Astrocyte of the spinal cord (primary cell): ENCODE measurements around the gene ST3GAL2.

Source experiments
- DNase-seq: peaks from one replicate; pipeline ENCODE4 v3.0.0; 2011; ENCODE audit warnings: low read depth, low spot score
- H3K4me3 ChIP-seq: 2 replicates; pipeline ENCODE4 v1.5.1; 2011; ENCODE audit warnings: low read depth, mild to moderate bottlenecking, low read length, moderate library complexity
- in situ Hi-C: cut with HindIII; loops from 2 replicates; pipeline ENCODE4 v1.10.0; 2017; ENCODE audit warnings: low sequenced_read_pairs
- TF ChIP-seq, protein P1 (sequence below): IDR thresholded peaks from 2 replicates; pipeline ENCODE4 v1.5.1; 2012; ENCODE audit warnings: low read depth, mild to moderate bottlenecking, low read length, inconsistent platforms

Gene ST3GAL2

DNA sequence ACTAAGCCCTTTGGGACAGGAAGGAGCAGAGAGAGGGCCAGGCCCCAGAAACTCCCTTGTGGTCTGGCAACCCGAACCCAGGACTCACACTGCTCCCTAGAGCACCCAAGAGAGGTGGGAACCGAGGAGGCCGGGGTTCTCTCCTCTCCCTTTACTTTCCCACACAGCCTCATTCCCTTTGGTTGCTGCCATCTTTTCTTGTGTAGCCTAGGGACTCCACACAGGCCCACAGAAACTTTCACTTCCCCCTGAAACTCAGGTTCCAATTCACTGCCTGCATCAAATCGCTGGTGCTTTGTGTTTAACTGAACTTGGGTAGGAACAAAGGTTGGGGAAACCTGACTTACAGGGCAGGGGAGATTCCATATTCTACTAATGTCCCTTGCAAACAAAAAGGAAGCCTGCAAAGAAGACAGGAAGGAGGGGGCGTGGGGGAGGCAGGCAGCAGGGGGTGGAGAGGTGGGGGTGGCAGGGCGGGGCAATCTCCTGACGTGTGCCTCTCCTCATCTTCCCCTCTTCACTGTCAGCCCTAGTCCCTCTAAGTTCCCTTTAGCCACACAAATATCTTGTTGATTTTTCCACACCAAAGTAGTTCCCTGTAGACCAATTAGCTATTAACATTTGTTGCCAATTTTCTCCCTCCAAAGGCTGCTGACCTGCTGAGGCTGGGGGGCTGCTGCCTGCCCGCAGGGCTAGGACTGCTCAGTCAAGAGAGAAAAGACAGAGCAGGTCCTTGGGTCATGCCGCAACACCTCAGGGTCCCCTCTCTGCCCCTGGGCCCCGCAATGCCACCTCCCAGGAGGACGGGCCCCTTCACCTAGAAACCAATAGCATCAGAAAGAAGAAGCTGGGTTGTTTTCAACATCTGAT, 8.0 kb downstream of the ST3GAL2 start:
- DNase-seq, result no peak
- TF ChIP-seq, protein P1, sequence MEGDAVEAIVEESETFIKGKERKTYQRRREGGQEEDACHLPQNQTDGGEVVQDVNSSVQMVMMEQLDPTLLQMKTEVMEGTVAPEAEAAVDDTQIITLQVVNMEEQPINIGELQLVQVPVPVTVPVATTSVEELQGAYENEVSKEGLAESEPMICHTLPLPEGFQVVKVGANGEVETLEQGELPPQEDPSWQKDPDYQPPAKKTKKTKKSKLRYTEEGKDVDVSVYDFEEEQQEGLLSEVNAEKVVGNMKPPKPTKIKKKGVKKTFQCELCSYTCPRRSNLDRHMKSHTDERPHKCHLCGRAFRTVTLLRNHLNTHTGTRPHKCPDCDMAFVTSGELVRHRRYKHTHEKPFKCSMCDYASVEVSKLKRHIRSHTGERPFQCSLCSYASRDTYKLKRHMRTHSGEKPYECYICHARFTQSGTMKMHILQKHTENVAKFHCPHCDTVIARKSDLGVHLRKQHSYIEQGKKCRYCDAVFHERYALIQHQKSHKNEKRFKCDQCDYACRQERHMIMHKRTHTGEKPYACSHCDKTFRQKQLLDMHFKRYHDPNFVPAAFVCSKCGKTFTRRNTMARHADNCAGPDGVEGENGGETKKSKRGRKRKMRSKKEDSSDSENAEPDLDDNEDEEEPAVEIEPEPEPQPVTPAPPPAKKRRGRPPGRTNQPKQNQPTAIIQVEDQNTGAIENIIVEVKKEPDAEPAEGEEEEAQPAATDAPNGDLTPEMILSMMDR, result no peak
- no peak overlapping the region for H3K4me3 ChIP-seq
- in situ Hi-C loops, result no loop called here

DNA sequence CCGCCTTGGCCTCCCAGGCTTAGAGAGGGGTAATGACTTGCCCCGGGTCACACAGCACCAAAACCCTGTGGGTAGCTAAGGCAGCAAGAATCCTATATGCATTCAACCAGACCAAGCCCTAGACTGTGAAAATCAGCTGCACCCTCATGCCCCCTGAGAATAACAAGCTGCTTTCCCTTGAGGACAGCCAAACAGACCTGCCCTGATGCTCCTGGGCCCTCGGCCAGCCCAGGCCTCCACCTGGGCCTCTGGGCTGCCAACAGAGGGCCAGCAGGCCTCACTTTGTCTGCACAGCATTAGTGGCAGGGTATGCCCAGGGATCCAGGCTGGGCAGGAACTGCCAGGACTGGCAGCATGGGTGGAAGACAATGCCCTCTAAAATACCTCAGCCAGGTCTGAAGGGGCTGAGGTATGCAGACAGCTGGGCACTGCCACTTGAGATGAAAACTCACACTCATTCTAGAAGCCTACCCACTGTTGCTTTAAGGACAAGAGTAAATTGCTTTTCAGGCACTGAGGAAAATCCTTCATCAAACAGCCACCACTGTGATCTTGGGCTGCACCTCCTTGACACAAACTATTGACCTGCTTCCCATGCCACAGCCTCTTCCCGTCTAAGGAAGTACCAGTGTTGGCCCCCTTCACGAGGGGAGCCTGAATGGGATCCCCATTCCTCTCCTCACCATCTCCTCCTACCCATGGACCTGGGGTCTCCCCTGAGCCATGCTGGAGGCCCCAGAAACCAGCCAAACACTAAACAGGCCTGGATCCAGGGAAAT, 8.8 kb downstream of the ST3GAL2 start:
- TF ChIP-seq, protein P1, result no peak
- DNase-seq, result no peak
- in situ Hi-C loops, result no loop called here
- H3K4me3 ChIP-seq, result no peak overlapping the region

DNA sequence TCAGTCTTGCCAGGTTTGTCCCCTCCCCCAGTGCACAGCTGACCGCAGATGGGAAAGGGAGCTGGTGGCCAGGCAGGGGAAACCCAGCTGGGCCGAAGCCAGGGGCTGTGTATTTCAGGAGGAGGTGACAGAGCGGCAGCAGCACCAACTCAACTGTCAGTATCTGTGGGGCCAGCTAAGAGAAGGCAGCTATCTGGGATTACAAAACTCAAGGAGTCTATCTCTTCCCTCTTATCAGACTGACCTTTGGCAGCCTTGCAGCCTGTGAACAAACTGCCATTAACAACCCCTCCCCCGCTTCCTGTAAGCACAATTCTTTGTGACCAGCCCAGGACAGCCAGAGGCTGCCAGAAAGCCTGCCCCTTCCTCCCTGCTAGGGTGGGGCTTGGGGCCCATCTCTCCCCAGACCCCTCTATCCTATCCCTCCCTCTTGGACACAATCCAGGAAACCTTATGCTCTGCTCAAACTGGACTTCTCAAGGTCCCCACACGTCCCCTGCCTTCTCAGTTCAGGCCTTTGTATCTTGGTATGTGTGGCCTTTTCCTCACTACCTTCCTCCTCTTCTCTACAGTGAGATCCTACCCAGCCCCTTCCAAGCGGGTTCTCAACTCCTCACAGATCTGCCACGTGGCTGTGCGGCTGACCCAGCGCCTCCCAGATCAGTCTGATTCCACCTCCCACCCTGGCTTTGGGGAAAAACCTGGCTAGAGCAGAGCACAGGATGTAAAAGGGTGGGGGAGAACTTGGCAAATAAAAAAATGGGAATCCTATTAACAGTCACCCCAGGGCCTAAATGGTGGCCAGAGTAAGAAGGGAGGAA, 10.5 kb downstream of the ST3GAL2 start:
- TF ChIP-seq, protein P1, result no peak
- H3K4me3 ChIP-seq, result no peak overlapping the region
- DNase-seq, result peak; percentile 94
- in situ Hi-C loops, result no loop called here

DNA sequence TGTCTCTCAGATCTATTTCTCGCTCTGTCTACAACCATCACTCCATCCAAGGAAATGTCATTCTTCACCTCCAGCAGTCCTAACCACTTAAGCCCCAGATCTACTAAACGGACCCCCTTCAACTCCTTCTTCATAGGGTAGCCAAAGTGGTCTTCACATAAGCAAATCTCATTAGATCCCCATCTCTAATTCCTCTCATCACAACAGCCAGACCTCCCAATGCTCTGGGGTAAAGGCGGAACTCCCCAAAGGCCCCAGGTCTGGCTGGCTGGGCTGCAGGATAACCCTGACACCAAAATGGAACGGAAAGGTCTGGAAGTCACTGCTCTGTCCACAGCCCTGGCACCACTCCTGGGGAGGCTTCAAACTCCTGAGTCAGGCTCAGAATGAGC, 11.1 kb downstream of the ST3GAL2 start:
- DNase-seq, result no peak
- H3K4me3 ChIP-seq, result no peak overlapping the region
- in situ Hi-C loops, result no loop called here
- TF ChIP-seq, protein P1, result no peak

DNA sequence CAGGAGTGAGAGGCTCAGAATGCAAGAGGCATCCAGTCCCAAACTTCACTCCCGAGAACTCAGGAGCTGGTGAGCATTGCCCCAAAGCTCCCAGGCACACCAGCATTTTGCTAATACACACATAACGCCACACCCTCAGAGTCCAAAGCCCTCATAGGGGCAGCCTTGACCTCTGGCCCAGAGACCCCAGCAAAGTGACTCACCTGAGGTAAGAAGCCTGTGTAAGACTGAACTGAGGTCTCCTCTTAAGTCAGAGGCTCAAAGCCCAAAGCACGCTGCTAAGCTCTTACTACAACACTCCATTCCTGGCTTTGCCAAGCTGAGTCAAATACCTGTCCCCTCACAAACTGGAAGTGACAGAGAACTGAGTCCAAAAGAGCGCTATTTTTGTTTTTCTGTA, 16.4 kb downstream of the ST3GAL2 start:
- TF ChIP-seq, protein P1, result no peak
- in situ Hi-C loops, result no loop called here

More for the DNA sequence above, 16.4 kb downstream of the ST3GAL2 start:
- DNase-seq, result no peak
- H3K4me3 ChIP-seq, result no peak overlapping the region
